Ovary (tissue), 9 donors: Measurements from ENCODE around the gene TRAM2. TPM values are rescaled to one million over a fixed set of nuclear protein-coding genes. Genes with fewer than 3 reads are reported as not detected.

Source experiments
- DNase-seq, 5 donors: peaks; one replicate each; pipeline ENCODE4 v3.0.0-alpha.2; 2019 to 2020
- H3K27ac ChIP-seq, 2 donors: fragments of 200-600 bp; one replicate each; pipeline versions ENCODE4 v1.5.1 to v1.8.0; 2019 to 2022
- H3K27me3 ChIP-seq: fragments of 200-600 bp; one replicate; pipeline ENCODE4 v1.8.0; 2022
- H3K36me3 ChIP-seq: fragments of 200-600 bp; sonication (generic); one replicate; pipeline ENCODE4 v1.5.1; 2019
- H3K4me1 ChIP-seq: one replicate; pipeline ENCODE4 v1.8.1; 2013; ENCODE audit warnings: mild to moderate bottlenecking, moderate library complexity; ENCODE audit not compliant: insufficient read depth
- H3K4me3 ChIP-seq: fragments of 200-600 bp; sonication (generic); one replicate; pipeline ENCODE4 v1.5.1; 2017
- H3K9me3 ChIP-seq, 2 donors: fragments of 200-600 bp in 1 of 2; sonication (generic) in 1 of 2; one replicate each; pipeline versions ENCODE4 v1.5.1 to v1.8.1; 2013 to 2019; ENCODE audit warnings: mild to moderate bottlenecking in 1 of 2, moderate library complexity in 1 of 2
- CTCF ChIP-seq, 3 donors: fragments of 450-650 bp in 2 of 3; fragments of 200-600 bp in 1 of 3; IDR thresholded peaks; one replicate each; pipeline versions ENCODE4 v1.5.1 to v1.8.0; 2016 to 2022; ENCODE audit warnings: antibody characterized with exemption in 3 of 3, mild to moderate bottlenecking in 1 of 3
- EP300 ChIP-seq: sonication (generic); formaldehyde crosslinking; IDR thresholded peaks from one replicate; pipeline ENCODE4 v1.6.1; 2017; ENCODE audit warnings: antibody characterized with exemption
- POLR2A ChIP-seq: fragments of 450-650 bp; IDR thresholded peaks from one replicate; pipeline ENCODE4 v1.6.1; 2017; ENCODE audit warnings: antibody characterized with exemption, mild to moderate bottlenecking, moderate library complexity
- WGBS, 3 donors: extraction: QIAGEN DNeasy Blood & Tissue Kit in 1 of 3; methylation state at CpG; one replicate each; pipeline versions ENCODE4 v1.1.5 to v1.1.7; 2013 to 2017; 5-methylcytosine and 5-hydroxymethylcytosine counted together
- intact Hi-C, 4 donors: fragments of 100-400 bp; cut with DNase I; formaldehyde crosslinking; loops; one replicate each; pipeline versions ENCODE4 v1.11.0 to v1.15.1; 2022 to 2023
- polyA plus RNA-seq, 2 donors: library from polyadenylated mRNA; stranded (reverse); fragments of 200-250 nt in 1 of 2; fragments of 350-450 nt in 1 of 2; fragmentation: Illumina TruSeq in 1 of 2; extraction: RNeasy Lipid Tissue Mini Kit (QIAGEN cat#74804) in 1 of 2; gene quantifications; one replicate each; pipeline ENCODE4 v1.2.3, GENCODE V29; 2013 to 2014
- total RNA-seq, 7 donors: library from RNA; depleted of rRNA in 2 of 7; stranded (reverse); fragments of >200 nt in 2 of 7; fragmentation: NEBNext Ultra II Directional in 3 of 7; extraction: Animal tissue kit (Norgen Biotek cat#: 25700) in 3 of 7; gene quantifications; one replicate each; pipeline versions ENCODE4 v1.1.0 to v1.2.4, GENCODE V29; 2016 to 2023
- donor health status: DM: no; HTN: no; CAD: no; lungs with moderate emphysema.
- donor health status: DM: no; HTN: no; CAD: no.
- donor health status: Bipolar disorder and iron deficiency.
- donor health status: DM: yes; HTN: yes; CAD: no.
- donor health status: DM: no; HTN: no; CAD: no.
- donor health status: DM: yes; HTN: yes; CAD: no.

Gene TRAM2
- total and polyA plus RNA-seq, 9 donors = 7.7 to 36.9 (median 22.0) TPM

GRCh38 chr6:52587001-52587400, 10.1 kb upstream of the TRAM2 start:
- WGBS, 3 donors = 88 to 95% (median 92%) methylated on average over 3 of the region's 3 CpGs
- no peak overlapping the region for H3K4me3 ChIP-seq
- intact Hi-C loops = no loop called here
- no peaks in the 10 kb centered on the region for H3K4me1 ChIP-seq
- H3K36me3 ChIP-seq = no peaks in the 10 kb centered on the region
- no peak overlapping the region for H3K27ac ChIP-seq
- no peak for TF ChIP-seq POLR2A
- TF ChIP-seq CTCF (IDR thresholded peaks at IDR 0.05) = no peak
- no peak for TF ChIP-seq EP300
- H3K27me3 ChIP-seq = no peaks in the 10 kb centered on the region
- no peaks in the 10 kb centered on the region for H3K9me3 ChIP-seq
- no peak for DNase-seq

GRCh38 chr6:52584203-52584602, 7.3 kb upstream of the TRAM2 start:
- no peaks in the 10 kb centered on the region for H3K4me1 ChIP-seq
- no peaks in the 10 kb centered on the region for H3K36me3 ChIP-seq
- TF ChIP-seq CTCF (IDR thresholded peaks at IDR 0.05) = no peak
- TF ChIP-seq POLR2A = no peak
- no peak for TF ChIP-seq EP300
- no peaks in the 10 kb centered on the region for H3K27me3 ChIP-seq
- no peaks in the 10 kb centered on the region for H3K9me3 ChIP-seq
- no peak for DNase-seq
- intact Hi-C loops = no loop called here
- no peak overlapping the region for H3K27ac ChIP-seq
- H3K4me3 ChIP-seq = no peak overlapping the region
- WGBS, 3 donors = 92 to 97% (median 94%) methylated on average over 3 of the region's 3 CpGs

- Histone ChIP-seq H3K27ac (no peak overlapping the region), H3K36me3 (no peaks in the 10 kb centered on the region), H3K4me1 (no peaks in the 10 kb centered on the region), H3K4me3 (no peak overlapping the region), H3K9me3 (no peaks in the 10 kb centered on the region), H3K27me3 (no peaks in the 10 kb centered on the region)
- intact Hi-C loops = no loop called here
- DNase-seq = no peak
- TF ChIP-seq CTCF (IDR thresholded peaks at IDR 0.05) (no peak), POLR2A (no peak), EP300 (no peak)
- WGBS, 3 donors = 91 to 95% (median 93%) methylated on average over 6 of the region's 6 CpGs
Measured at GRCh38 chr6:52582996-52583395, 6.1 kb upstream of the TRAM2 start.

GRCh38 chr6:52582446-52582845, 5.6 kb upstream of the TRAM2 start:
- Histone ChIP-seq H3K36me3 (no peaks in the 10 kb centered on the region), H3K4me3 (no peak overlapping the region), H3K9me3 (no peaks in the 10 kb centered on the region), H3K4me1 (no peaks in the 10 kb centered on the region), H3K27me3 (no peaks in the 10 kb centered on the region), H3K27ac (no peak overlapping the region)
- intact Hi-C loops = no loop called here
- TF ChIP-seq POLR2A (no peak), EP300 (no peak), CTCF (IDR thresholded peaks at IDR 0.05) (no peak)
- 92 to 96% (median 96%) methylated on average over 3 of the region's 3 CpGs for WGBS, 3 donors
- no peak for DNase-seq

- intact Hi-C loops = no loop called here
- no peaks in the 10 kb centered on the region for H3K36me3 ChIP-seq
- WGBS, 3 donors = 90 to 93% (median 91%) methylated on average over 7 of the region's 7 CpGs
- H3K9me3 ChIP-seq = no peaks in the 10 kb centered on the region
- H3K4me3 ChIP-seq = no peak overlapping the region
- H3K4me1 ChIP-seq = no peaks in the 10 kb centered on the region
- no peak for DNase-seq
- no peak for TF ChIP-seq EP300
- no peak for TF ChIP-seq POLR2A
- no peak for TF ChIP-seq CTCF (IDR thresholded peaks at IDR 0.05)
- no peaks in the 10 kb centered on the region for H3K27me3 ChIP-seq
- no peak overlapping the region for H3K27ac ChIP-seq
Measured at GRCh38 chr6:52580905-52581304, 4.0 kb upstream of the TRAM2 start.
